Epidermal melanocyte (primary cell): Measurements from ENCODE around the gene TTC27.
A peak's percentile ranks its signal among the peaks of the same experiment; 100 is the strongest.
"Not testable (repeated sequence)": the region's sequence is repeated elsewhere in the genome, so short reads cannot be mapped to it uniquely, and the experiment has no call there.

ENCODE experiments used
- DNase-seq: peaks from one replicate; pipeline ENCODE4 v3.0.0; 2011; ENCODE audit warnings: low spot score; ENCODE audit not compliant: insufficient read length

TTC27 gene

DNA sequence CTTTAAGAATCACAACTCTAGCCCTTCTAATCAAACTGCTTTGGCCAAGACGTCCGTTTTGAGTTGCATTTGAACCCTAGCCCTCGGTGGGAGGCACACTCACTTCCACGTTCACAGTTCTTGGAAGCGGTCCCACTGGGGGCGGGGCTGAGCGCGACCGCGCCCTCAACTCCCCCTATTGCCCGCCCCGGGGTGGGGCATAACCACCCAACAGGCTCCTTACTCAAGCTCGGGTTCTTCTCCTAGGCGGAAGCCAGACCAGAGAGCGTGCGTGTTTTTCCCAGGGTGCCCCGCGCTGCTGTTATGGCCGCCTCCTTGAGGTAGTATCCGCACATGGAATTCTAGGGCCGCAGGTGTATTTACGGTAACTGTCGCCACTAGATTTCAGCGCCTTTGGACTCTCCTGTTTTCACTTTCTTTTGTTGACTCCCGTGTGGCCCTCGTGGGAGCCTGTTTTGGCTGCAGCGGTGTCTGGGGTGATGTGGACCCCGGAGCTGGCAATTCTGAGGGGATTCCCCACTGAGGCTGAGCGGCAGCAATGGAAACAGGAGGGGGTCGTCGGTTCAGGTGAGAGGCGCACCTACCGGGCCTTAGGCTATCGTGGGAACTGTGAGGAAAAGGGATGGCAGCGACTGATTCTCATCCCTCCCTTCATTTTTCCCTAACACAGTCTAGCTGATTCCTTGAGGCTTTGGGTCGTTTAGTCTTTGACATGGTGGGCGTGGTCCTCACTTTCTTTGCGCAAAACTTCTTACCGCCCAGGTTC, at the start of gene TTC27:
Gene TTC27 (plus strand): TSS at position 237 of the 766 bp plus-strand sequence. CDS start 243 bp downstream, at position 480.
- DNase-seq, result peak; percentile 93

DNA sequence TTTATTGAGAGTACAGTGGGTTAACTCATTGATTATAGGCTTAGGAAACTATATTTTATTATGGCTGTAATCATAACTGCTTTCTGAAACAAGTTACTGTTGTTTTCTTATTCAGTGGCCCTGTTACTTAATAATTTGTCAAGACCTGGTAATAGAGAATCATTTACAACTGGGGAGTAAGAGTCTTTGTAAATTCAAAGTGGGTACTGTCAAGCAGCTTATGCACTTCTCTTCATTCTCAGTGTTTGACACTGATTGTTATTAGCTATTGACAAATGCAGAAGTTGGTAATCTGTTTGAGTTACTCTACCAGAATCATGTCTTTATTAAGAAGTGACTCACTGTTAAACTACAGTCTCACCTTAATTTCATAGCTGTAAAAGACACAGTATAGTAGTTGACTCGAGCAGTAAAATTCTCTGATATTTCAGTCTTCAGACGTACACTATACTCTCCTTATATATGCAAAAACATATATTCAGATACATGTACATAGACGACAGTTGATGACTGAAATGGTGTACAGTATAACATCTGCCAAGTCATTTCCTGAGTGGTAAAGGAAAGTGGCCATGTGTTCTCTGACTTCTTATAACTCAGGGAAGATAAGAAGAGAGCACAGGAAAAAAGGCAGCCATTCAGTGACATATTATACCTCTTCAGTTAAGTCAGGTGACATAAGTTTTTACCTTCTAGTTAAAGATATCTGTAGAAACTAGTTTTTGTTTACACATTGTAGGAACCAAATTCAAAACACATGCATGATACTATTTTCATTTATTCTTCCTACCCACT, 36.0 kb upstream of the TTC27 start:
- no peak for DNase-seq

DNA sequence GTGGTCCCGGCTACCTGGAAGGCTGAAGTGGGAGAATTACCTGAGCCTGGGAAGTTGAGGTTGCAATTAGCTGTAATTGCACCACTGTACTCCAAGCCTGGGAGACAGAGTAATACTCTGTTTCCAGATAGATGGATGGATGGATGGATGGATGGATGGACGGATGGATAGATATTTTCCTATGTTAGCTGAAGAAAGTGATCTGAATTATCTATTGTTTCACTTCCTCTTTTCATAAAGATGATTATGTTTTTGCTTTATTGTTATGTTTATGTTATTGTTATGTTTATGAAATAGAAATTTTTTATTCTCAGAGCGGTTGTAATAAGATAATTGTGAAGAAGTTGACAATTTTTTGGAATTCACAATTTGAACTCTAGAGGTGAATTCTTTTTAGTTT, 33.3 kb upstream of the TTC27 start:
- no peak for DNase-seq

DNA sequence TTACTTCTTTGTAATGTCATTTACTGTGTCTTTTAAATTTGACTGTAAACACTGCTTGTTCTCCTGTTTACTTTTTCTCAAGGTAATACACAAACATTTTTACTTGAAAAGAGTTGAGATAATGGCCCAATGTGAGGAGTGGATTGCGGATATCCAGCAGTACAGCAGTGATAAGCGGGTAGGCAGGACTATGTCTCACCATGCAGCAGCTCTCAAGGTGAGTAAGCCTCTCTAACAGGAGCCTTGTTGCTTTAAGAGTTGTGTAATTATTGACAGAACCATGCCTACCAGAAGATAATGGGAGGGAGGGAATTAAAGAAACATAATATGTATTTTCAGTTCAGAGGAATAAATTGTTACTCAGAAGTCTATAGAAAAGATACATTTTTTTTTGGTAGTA, 16.5 kb upstream of the TTC27 start:
- DNase-seq, result no peak

DNA sequence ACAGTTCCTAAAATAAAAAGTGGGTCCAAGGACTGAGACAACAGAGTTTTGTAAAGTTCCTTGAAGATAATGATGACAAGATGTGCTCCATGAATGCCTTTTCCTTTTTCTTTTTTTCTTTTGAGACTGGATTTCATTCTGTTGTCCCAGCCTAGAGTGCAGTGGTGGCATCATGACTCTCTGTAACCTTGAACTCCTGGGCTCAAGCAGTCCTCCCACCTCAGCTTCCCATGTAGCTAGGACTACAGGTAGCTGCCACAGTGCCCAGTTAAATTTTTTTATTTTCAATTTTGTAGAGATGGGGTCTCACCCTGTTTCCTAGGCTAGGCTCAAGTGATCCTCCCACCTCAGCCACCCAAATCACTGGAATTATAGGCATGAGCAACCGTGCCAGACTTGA, 16.1 kb upstream of the TTC27 start:
- DNase-seq, result no peak

DNA sequence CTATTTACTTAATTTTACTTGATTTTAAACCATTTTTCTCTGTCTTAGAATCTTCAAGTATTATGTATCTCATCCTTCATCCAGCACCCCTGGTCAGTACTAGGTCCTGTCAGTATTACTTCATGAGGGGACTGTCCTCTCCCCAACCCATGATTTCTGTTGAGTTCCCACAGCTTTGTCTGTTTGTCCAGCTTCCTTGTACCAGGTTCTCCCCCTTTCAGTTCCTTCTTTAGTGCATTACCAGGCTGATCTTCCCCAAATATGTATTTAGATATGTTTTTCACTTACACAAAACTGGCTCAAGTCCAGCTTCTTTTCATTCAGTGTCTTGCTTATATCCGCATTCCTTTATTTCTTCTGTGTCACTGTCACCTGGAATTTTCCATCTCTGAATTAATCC, 13.8 kb upstream of the TTC27 start:
- DNase-seq, result no peak

DNA sequence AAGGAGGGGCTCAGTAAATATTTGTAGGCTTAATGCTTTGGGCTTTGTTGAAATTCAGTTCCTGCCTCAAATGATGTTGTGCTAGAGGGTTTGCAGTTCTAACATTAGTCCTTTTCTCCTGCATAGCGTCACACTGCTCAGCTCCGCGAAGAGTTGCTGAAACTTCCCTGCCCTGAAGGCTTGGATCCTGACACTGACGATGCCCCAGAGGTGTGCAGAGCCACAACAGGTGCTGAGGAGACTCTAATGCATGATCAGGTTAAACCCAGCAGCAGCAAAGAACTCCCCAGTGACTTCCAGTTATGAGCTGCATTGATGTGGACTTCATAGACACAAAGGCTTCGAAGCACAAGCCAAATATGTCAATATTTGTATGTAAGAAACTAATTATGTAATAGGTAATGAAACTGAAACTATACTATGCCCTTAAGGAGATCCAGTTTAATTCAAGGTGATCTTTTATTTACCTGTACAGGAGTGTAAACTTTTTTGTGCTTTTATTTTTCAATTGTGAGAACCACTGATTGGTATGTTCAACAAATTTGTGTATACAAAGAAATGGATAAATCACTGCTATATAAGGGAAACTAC, 10.2 kb upstream of the TTC27 start:
- DNase-seq, result no peak

DNA sequence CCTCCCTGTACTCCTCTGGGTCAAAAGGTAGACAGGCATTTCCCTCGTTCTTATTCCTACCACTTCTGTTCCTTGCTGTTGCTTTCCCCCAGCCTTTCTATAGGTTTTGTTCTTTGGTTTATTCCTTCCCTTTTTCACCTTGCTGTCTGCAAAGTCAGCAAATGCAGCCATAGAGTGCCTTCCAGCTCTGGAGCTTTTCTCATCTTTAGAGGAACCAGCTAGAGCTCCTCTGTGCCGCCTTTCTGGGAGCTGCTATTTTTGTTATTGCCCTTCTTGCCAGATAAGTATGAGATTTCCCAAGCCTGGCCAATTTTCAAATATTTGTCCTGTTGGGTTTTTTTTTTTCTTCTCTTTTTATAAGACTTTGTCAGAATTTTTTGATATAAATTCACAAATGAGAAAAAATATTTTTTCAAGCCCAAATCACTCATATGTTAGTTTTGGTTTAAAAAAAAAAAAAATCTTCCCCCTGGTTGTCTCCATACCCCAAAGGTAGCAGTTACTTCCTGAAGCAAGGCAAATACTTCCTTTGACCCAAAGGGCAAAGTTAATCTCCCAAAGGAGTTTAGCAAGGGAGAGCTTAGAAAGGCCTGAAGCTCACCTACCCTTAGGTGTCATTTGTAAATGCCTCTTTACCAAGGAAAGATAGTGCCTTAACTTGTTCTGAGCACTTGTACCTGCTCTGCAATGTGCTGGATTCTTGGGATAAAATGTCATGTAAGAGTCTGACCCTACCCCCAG, 5.1 kb upstream of the TTC27 start:
- DNase-seq, result no peak

DNA sequence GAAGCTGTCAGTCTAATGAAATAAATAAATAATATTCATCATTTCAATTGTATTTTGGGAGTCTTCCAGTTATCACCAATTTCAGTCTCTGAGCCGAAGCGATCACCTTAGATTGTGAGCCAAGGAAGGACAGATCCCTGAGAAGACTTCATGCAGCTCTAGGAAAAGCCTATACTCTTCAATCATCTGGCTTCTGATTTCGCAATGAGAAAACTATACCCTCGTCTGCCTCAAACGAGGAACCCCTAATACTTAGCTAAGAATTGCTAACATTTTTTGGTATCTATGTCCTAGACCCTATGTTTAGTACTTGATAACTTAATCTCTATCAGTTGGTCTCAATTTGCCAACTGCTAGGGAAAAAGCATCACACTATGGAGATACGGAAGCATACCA, 4.5 kb upstream of the TTC27 start:
- no peak for DNase-seq

DNA sequence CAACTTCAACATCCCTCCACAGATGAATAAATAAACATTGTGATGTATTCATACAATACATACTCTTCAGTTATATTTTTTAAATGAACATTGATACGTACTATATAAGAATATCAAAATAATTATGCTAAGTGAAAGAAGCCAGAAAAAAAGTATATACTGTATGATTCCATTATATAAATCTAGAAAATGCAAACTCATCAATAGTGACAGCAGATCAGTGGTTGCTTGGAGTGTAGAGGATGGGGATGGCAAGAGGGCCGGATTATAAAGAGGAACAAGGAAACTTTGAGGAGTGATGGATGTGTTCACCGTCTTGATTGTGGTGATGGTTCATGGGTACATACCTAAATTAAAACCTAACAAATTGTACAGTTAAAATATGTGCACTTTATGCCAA, 3.0 kb upstream of the TTC27 start:
- no peak for DNase-seq

DNA sequence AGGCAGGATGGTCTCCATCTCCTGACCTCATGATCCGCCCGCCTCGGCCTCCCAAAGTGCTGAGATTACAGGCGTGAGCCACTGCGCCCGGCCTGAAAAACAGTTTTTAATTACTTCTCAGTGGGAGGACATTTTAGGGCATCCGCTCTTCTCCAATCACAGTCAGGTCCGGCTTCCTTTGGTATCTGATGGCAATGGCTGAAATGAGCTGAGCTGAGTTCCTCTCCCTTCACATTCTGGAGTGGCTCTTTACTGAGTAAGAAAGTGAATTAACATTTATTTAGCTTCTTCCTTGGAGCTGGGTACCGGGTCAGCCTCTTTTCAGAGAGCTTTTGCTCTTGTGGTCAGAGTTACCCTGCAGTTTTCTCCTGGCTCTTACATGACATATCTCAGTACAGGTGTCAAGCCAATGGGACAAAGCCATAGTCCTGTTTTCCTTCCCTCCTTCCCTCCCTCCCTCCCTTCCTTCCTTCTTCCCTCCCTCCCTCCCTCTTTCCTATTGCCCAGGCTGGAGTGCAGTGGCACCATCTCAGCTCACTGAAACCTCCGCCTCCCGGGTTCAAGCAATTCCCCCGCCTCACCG, 1.1 kb upstream of the TTC27 start:
- no peak for DNase-seq

DNA sequence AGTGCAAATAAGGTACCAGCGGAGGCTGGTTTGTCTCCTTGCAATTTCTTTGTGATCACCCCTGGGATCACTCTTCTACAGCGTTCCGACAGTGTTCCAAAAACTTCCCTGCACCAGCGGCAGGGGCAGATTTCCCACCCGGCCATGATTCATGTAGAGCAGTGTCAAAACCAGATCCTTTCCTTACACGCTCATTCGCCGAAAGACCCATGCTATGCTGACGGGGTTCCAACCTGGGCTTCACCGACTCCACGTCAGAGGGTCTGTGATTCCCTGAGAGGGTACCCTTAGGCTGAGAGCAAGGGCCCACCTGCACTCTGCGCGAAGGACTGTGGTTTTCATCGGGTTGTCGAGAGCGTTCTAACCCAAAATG, 423 bp upstream of the TTC27 start:
- DNase-seq, result no peak

DNA sequence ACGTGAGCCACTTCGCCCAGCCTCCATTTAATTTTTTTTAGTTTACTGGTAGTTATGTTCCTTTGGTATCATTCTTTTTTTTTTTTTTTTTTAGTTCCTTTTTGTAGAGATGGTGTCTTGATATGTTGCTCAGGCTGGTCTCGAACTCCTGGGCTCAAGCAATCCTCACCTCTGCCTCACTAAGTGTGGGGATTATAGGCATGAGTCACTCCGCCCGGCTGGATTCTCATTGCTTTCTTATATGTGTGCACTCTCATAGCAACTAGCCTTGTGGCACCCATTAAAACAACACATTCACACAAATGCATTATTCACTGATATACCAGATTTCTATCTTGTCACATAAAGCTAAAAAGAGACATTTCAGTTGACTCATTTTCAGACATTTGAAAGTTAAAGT, 4.2 kb downstream of the TTC27 start:
- DNase-seq, result no peak

DNA sequence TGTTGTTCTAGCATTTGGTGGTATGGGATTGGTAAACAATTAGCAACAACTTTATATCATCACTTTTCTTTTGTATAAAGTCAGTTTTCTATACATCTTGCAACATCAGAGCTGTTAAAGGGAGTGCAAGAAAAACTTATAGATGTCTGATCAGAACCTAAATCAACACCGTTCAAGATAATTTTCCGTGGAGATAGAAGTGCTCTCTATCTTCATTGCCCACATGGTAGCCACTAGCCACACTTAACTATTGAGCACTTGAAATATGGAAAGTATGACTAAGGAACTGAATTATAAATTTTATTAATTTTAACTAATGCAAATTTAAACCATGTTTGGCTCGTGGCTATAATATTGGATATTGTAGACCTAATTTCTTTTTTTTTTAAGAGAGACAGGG, 5.2 kb downstream of the TTC27 start:
- DNase-seq, result no peak

DNA sequence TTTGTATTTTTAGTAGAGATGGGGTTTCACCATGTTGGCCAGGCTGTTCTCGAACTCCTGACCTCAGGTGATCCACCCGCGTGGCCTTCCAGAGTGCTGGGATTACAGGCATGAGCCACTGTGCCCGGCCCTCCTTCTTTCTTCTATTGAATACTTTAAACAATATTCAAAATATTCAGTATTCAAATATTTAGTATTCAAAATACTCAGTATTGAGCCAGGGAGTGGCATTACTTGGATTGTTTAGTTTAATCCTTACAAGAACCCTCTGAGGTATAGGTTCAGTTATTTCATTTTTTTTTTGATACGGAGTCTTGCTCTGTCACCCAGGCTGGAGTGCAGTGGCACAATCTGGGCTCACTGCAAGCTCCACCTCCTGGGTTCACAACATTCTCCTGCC, 10.7 kb downstream of the TTC27 start:
- DNase-seq, result not testable (repeated sequence)

DNA sequence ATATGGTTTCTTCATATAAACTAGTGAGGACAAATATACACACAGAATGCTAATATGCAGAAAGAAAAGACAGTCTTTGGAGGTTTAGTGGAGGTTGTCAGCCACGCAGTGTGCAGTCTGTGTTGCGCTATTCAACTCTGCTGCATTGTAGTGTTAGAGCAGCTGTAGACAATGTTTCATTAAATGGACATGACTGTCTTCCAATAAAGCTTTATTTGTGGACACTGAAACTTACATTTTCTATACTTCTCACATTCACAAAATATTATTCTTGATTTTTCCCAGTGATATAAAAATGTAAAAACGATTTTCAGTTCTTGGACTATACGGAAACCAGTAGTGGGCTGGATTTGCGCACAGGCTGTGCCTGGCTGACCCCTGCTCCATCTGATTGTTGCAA, 13.3 kb downstream of the TTC27 start:
- DNase-seq, result no peak

DNA sequence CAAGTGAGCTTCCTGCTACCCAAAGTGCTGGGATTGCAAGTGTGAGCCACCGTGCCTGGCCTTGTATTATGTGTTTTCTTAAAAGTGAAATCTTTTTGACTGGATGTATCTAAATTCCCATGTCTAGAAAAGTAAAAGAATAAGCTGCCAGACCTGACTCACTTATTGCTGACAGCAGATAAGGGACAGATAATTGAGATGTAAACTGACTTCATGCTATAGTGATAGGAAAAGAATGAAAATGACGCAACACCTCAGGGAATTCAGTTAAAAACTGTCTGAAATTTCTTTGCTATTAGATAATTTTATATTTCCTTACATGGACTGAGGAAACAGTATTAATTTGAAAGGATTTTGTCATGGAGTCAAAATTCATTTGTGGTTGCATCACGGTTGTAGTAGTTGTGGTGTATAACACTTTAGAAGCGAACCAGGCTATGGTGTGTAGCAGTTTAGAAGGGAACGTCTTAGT, 19.4 kb downstream of the TTC27 start:
- DNase-seq, result no peak

DNA sequence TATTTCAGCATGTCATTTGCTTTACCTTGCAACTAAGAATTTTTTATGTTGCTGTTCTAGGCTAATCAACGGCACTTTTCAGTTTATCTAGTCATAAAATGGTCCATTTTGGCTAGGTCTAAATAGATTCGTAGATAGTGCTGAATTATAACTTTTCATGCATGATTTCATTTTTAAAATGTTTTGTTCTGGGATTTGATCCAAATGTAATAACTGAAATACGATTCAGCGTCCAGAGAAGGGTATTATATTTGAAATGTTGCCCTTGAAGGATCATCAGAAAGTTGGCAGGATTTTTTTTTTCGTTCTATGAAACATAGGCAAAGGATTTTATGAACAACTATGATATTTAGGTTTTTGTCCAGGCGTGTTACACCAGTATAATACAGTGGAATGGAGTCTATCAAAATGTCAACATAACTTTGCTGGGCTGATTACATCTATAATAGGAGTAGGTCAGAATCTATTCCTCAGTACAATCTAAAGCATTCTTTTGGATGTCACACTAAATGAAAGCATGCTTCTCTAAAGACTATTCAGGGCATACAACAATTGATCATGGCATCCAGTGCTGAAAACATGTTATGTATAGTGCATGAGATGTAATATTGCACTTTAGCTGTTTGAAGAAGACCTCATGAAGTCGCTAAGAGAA, 24.8 kb downstream of the TTC27 start:
- no peak for DNase-seq

DNA sequence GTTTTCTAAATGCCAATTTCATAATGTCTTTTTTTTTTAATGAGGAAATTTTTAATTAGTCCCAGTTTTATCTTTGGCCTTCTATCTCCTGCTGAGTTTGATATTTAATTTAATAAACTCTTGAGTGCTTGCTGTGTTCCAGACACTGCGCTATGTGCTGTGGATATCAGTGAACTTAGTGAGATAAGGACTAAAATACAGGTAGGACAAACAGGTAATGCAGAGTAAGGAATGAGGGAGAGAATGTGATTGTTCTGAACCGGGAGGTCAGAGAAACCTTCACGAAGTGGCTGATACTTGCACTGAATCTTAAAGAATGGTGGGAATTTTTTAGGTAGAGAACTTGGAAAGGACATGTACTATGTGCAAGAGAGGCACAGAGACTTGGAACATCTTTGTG, 28.2 kb downstream of the TTC27 start:
- DNase-seq, result no peak

DNA sequence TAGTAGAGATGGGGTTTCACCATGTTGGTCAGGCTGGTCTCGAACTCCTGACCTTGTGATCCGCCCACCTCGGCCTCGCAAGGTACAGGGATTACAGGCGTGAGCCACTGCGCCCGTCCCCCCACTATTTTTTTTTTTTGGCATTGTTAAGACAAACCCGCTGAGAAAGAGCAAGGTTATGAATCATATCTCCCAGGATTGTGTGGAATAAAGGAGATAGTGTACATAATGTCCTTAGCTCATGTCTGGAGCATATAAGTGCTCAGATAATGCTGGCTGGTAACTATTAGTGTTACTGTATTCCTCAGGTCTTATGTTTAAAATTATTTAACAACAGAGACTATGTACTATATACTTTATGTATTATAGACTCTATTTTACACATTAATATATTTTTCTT, 36.0 kb downstream of the TTC27 start:
- no peak for DNase-seq

DNA sequence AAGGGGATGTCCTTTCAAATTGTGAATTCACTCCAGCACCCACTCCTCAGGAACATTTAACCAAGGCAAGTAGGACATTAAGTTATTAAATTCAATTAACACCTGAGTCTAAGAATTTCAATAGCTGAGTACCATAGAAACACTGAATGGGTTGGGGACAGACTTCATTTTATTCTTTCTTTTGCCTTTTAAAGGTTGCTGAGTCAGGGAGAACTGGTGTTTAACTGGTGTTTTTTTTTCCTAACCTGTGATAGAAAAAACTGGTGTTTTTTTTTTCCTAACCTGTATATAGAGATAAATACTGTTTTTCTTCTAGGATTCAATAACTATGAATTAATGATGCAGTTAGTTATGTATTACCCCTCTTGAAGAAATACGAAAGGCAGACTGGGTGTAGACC, 38.9 kb downstream of the TTC27 start:
- DNase-seq, result no peak
